ENCODE measurements around the gene TFDP1.

Gene TFDP1

DNA sequence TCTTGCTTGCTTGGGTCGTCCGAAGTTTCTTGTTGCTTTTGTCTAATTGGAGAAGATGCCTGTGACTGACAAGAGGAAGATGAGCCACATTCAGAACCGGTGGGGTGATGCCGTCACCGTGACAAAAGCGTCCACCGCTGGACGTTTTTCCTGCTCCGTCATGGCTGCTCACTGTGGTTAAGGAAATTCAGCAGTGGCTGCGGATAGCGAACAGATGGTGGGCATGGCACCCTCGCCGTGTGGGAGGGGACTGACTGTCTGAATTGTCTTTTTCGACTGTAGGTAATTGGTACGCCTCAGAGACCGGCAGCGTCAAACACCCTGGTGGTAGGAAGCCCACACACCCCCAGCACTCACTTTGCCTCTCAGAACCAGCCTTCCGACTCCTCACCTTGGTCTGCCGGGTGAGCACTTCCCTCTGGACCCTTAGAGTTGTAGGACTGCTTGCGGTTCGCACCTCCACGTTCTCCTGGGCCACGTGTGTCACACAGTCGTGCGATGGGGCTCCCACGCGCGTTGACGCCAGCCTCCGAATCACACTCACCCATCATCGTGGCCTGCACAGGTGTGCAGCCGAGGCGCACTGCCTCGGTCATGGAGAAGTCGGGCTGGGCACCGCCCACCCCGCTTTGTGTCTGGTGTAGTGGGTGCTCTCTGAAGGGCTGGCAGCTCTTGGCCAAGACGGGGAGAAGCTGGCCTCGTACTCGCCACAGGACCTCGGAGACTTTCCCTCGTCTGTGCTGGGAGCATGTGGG lies 47.0 kb downstream of the TFDP1 start:
- Histone ChIP-seq H3K4me3 (ENCODE audit: low read length) (no peak overlapping the region), H3K36me3 (ENCODE audit: control insufficient read depth, insufficient read depth, low read length) (peaks cover 29% of the 10 kb centered on the region), H3K27ac (ENCODE audit: low read length) (no peak overlapping the region), H3K9me3 (ENCODE audit: control insufficient read depth, insufficient read depth, low read length) (no peaks in the 10 kb centered on the region), H3K4me1 (ENCODE audit: control insufficient read depth, insufficient read depth, low read length) (no peaks in the 10 kb centered on the region), H3K27me3 (ENCODE audit: control insufficient read depth, insufficient read depth, low read length) (no peaks in the 10 kb centered on the region)
- no peak for DNase-seq (ENCODE audit: low read depth, low spot score)
- no CpG with 5 or more reads among the region's 42 CpGs for WGBS (ENCODE audit: insufficient coverage, insufficient read length)

- no peak overlapping the region for H3K27ac ChIP-seq (ENCODE audit: low read length)
- no CpG with 5 or more reads among the region's 38 CpGs for whole genome bisulfite sequencing (ENCODE audit: insufficient coverage, insufficient read length)
These were observed 48.3 kb downstream of the TFDP1 start for GRCh38 chr13:113632706-113633484.

GRCh38 chr13:113633485-113633873 lies 48.9 kb downstream of the TFDP1 start:
- no peak overlapping the region for H3K27ac ChIP-seq (ENCODE audit: low read length)
- H3K36me3 ChIP-seq (ENCODE audit: control insufficient read depth, insufficient read depth, low read length): peaks cover 42% of the 10 kb centered on the region
- H3K9me3 ChIP-seq (ENCODE audit: control insufficient read depth, insufficient read depth, low read length): no peaks in the 10 kb centered on the region
- H3K4me3 ChIP-seq (ENCODE audit: low read length): no peak overlapping the region
- H3K4me1 ChIP-seq (ENCODE audit: control insufficient read depth, insufficient read depth, low read length): no peaks in the 10 kb centered on the region
- no peak for DNase-seq (ENCODE audit: low read depth, low spot score)
- no CpG with 5 or more reads among the region's 18 CpGs for WGBS (ENCODE audit: insufficient coverage, insufficient read length)
- no peaks in the 10 kb centered on the region for H3K27me3 ChIP-seq (ENCODE audit: control insufficient read depth, insufficient read depth, low read length)

More at GRCh38 chr13:113632706-113633484, 48.3 kb downstream of the TFDP1 start:
- Histone ChIP-seq H3K4me1 (ENCODE audit: control insufficient read depth, insufficient read depth, low read length) (no peaks in the 10 kb centered on the region), H3K9me3 (ENCODE audit: control insufficient read depth, insufficient read depth, low read length) (no peaks in the 10 kb centered on the region), H3K36me3 (ENCODE audit: control insufficient read depth, insufficient read depth, low read length) (peaks cover 37% of the 10 kb centered on the region), H3K4me3 (ENCODE audit: low read length) (no peak overlapping the region), H3K27me3 (ENCODE audit: control insufficient read depth, insufficient read depth, low read length) (no peaks in the 10 kb centered on the region)
- no peak for DNase-seq (ENCODE audit: low read depth, low spot score)

- DNase-seq (ENCODE audit: low read depth, low spot score): no peak
- peaks cover 44% of the 10 kb centered on the region for H3K36me3 ChIP-seq (ENCODE audit: control insufficient read depth, insufficient read depth, low read length)
- no peak overlapping the region for H3K27ac ChIP-seq (ENCODE audit: low read length)
- H3K4me1 ChIP-seq (ENCODE audit: control insufficient read depth, insufficient read depth, low read length): no peaks in the 10 kb centered on the region
- H3K27me3 ChIP-seq (ENCODE audit: control insufficient read depth, insufficient read depth, low read length): no peaks in the 10 kb centered on the region
- WGBS (ENCODE audit: insufficient coverage, insufficient read length): no CpG with 5 or more reads among the region's 16 CpGs
- peaks cover 2% of the 10 kb centered on the region; the same call in 1 of the 2 replicates for H3K9me3 ChIP-seq (ENCODE audit: control insufficient read depth, insufficient read depth, low read length)
- H3K4me3 ChIP-seq (ENCODE audit: low read length): no peak overlapping the region
These were observed 49.9 kb downstream of the TFDP1 start for GRCh38 chr13:113634279-113635047.

DNA sequence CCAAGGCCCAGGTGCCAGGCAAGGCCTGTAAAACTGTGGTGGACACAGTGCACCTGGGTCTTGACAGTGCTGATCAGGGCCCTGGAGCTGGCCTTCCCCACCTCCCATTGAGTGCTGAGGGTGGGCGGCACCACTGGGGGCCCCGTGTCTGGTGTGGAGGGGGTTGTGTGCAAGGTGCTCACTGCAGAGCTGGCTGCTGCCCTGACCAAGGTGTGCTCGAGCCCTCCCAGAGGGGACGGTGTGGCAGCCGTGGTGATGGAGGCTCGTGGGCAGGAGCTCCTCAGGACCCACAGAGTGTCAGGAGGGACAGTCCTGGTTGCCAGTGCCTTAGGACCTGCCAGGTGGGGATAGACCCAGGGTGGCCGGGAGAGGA lies 50.5 kb downstream of the TFDP1 start:
- no CpG with 5 or more reads among the region's 7 CpGs for WGBS (ENCODE audit: insufficient coverage, insufficient read length)
- H3K36me3 ChIP-seq (ENCODE audit: control insufficient read depth, insufficient read depth, low read length): peaks cover 48% of the 10 kb centered on the region

GRCh38 chr13:113635709-113636108 lies 51.2 kb downstream of the TFDP1 start:
- Histone ChIP-seq H3K36me3 (ENCODE audit: control insufficient read depth, insufficient read depth, low read length) (peaks cover 49% of the 10 kb centered on the region), H3K4me3 (ENCODE audit: low read length) (no peak overlapping the region), H3K9me3 (ENCODE audit: control insufficient read depth, insufficient read depth, low read length) (peaks cover 2% of the 10 kb centered on the region; the same call in 1 of the 2 replicates), H3K27me3 (ENCODE audit: control insufficient read depth, insufficient read depth, low read length) (no peaks in the 10 kb centered on the region), H3K4me1 (ENCODE audit: control insufficient read depth, insufficient read depth, low read length) (no peaks in the 10 kb centered on the region), H3K27ac (ENCODE audit: low read length) (no peak overlapping the region)
- no peak for DNase-seq (ENCODE audit: low read depth, low spot score)
- WGBS (ENCODE audit: insufficient coverage, insufficient read length): no CpG with 5 or more reads among the region's 25 CpGs

More for the DNA sequence above, 50.5 kb downstream of the TFDP1 start:
- no peak overlapping the region for H3K27ac ChIP-seq (ENCODE audit: low read length)
- DNase-seq (ENCODE audit: low read depth, low spot score): no peak
- no peaks in the 10 kb centered on the region for H3K4me1 ChIP-seq (ENCODE audit: control insufficient read depth, insufficient read depth, low read length)
- no peak overlapping the region for H3K4me3 ChIP-seq (ENCODE audit: low read length)
- H3K9me3 ChIP-seq (ENCODE audit: control insufficient read depth, insufficient read depth, low read length): peaks cover 2% of the 10 kb centered on the region; the same call in 1 of the 2 replicates
- H3K27me3 ChIP-seq (ENCODE audit: control insufficient read depth, insufficient read depth, low read length): no peaks in the 10 kb centered on the region

GRCh38 chr13:113636266-113636963 lies 51.9 kb downstream of the TFDP1 start:
- H3K36me3 ChIP-seq (ENCODE audit: control insufficient read depth, insufficient read depth, low read length): peaks cover 49% of the 10 kb centered on the region
- no CpG with 5 or more reads among the region's 24 CpGs for whole genome bisulfite sequencing (ENCODE audit: insufficient coverage, insufficient read length)
- H3K4me1 ChIP-seq (ENCODE audit: control insufficient read depth, insufficient read depth, low read length): no peaks in the 10 kb centered on the region

GRCh38 chr13:113637262-113638160 lies 53.0 kb downstream of the TFDP1 start:
- no peaks in the 10 kb centered on the region for H3K27me3 ChIP-seq (ENCODE audit: control insufficient read depth, insufficient read depth, low read length)
- peaks cover 47% of the 10 kb centered on the region for H3K36me3 ChIP-seq (ENCODE audit: control insufficient read depth, insufficient read depth, low read length)
- no CpG with 5 or more reads among the region's 30 CpGs for WGBS (ENCODE audit: insufficient coverage, insufficient read length)

More at GRCh38 chr13:113636266-113636963, 51.9 kb downstream of the TFDP1 start:
- no peak overlapping the region for H3K27ac ChIP-seq (ENCODE audit: low read length)
- no peak for DNase-seq (ENCODE audit: low read depth, low spot score)
- H3K4me3 ChIP-seq (ENCODE audit: low read length): no peak overlapping the region
- no peaks in the 10 kb centered on the region for H3K27me3 ChIP-seq (ENCODE audit: control insufficient read depth, insufficient read depth, low read length)
- H3K9me3 ChIP-seq (ENCODE audit: control insufficient read depth, insufficient read depth, low read length): peaks cover 2% of the 10 kb centered on the region; the same call in 1 of the 2 replicates

GRCh38 chr13:113638173-113638746 lies 53.7 kb downstream of the TFDP1 start:
- peaks cover 2% of the 10 kb centered on the region for H3K9me3 ChIP-seq (ENCODE audit: control insufficient read depth, insufficient read depth, low read length)
- no peaks in the 10 kb centered on the region for H3K4me1 ChIP-seq (ENCODE audit: control insufficient read depth, insufficient read depth, low read length)
- DNase-seq (ENCODE audit: low read depth, low spot score): no peak
- H3K4me3 ChIP-seq (ENCODE audit: low read length): no peak overlapping the region
- no CpG with 5 or more reads among the region's 37 CpGs for WGBS (ENCODE audit: insufficient coverage, insufficient read length)
- no peaks in the 10 kb centered on the region for H3K27me3 ChIP-seq (ENCODE audit: control insufficient read depth, insufficient read depth, low read length)
- H3K27ac ChIP-seq (ENCODE audit: low read length): no peak overlapping the region
- H3K36me3 ChIP-seq (ENCODE audit: control insufficient read depth, insufficient read depth, low read length): peaks cover 47% of the 10 kb centered on the region

More at GRCh38 chr13:113637262-113638160, 53.0 kb downstream of the TFDP1 start:
- Histone ChIP-seq H3K4me1 (ENCODE audit: control insufficient read depth, insufficient read depth, low read length) (no peaks in the 10 kb centered on the region), H3K27ac (ENCODE audit: low read length) (no peak overlapping the region), H3K9me3 (ENCODE audit: control insufficient read depth, insufficient read depth, low read length) (peaks cover 2% of the 10 kb centered on the region), H3K4me3 (ENCODE audit: low read length) (no peak overlapping the region)
- DNase-seq (ENCODE audit: low read depth, low spot score): no peak

Measured in iPS DF 6.9 (cell line).